Activated CD8-positive, alpha-beta T cell treated with anti-CD3 and anti-CD28 coated beads, Interleukin-2, amount 10 ng/mL, durations not matched to agents 7 days and 5 days (primary cell): ENCODE measurements around the gene JUP. TPM values are rescaled to one million over a fixed set of nuclear protein-coding genes. Genes with fewer than 3 reads are reported as not detected.
A peak's percentile ranks its signal among the peaks of the same experiment; 100 is the strongest.
"Not testable (repeated sequence)": the region's sequence is repeated elsewhere in the genome, so short reads cannot be mapped to it uniquely, and the experiment has no call there.

Experiments used
- ATAC-seq: fragments of 150-1000 bp; cut with Tn5 transposase; one replicate; pipeline ENCODE4 v1.10.0; 2021; ENCODE audit warnings: moderate library complexity
- CTCF ChIA-PET: fragments of 350-600 bp; sonication (Branson Sonifier 250); formaldehyde crosslinking; loops from one replicate; lab custom pipeline; 2021; ENCODE audit warnings: antibody characterized with exemption; lab: Charles Lee
- POLR2A ChIA-PET: fragments of 350-600 bp; sonication (Branson Sonifier 250); formaldehyde crosslinking; loops from one replicate; lab custom pipeline; 2021; ENCODE audit warnings: antibody characterized with exemption; lab: Charles Lee
- DNase-seq: peaks from one replicate; pipeline ENCODE4 v3.0.0-alpha.2; 2020
- H3K27ac Mint-ChIP-seq: one replicate; pipeline ENCODE4 v1.8.0; 2021; ENCODE audit warnings: mild to moderate bottlenecking, mixed read lengths
- H3K27me3 Mint-ChIP-seq: one replicate; pipeline ENCODE4 v1.8.0; 2021; ENCODE audit warnings: low read depth, mixed read lengths
- H3K36me3 Mint-ChIP-seq: one replicate; pipeline ENCODE4 v1.8.0; 2021; ENCODE audit warnings: low read depth, mixed read lengths
- H3K4me1 Mint-ChIP-seq: one replicate; pipeline ENCODE4 v1.8.0; 2021; ENCODE audit warnings: low read depth, mixed read lengths
- H3K4me3 Mint-ChIP-seq: one replicate; pipeline ENCODE4 v1.8.0; 2021; ENCODE audit warnings: mild to moderate bottlenecking, mixed read lengths
- H3K9me3 Mint-ChIP-seq: one replicate; pipeline ENCODE4 v1.8.0; 2022; ENCODE audit warnings: mixed read lengths; ENCODE audit not compliant: insufficient read depth
- total RNA-seq, 2 experiments: library from RNA; stranded (reverse); gene quantifications; one replicate each; pipeline ENCODE4 v1.2.3, GENCODE V29; 2021

The JUP gene
- total RNA-seq = 1 to 10 TPM; 5.2 to 6.0 TPM

GRCh38 chr17:41786227-41787020 is at the start of gene JUP:
TSS of gene JUP (minus strand) at chr17:41786711. CDS start at chr17:41771854, 14,857 bp downstream.
- Mint-ChIP-seq H3K36me3 (no peaks in the 10 kb centered on the region), H3K9me3 (no peaks in the 10 kb centered on the region), H3K4me1 (peaks cover 40% of the 10 kb centered on the region), H3K4me3 (peak within 1 kb of the TSS; percentile 53), H3K27ac (no peak within 1 kb of the TSS), H3K27me3 (peaks cover 34% of the 10 kb centered on the region)
- ChIA-PET CTCF (interaction anchor here (0.8 to 2.0 kb wide), 14 partner anchors 8 to 173 kb away, joined by 3 to 18 read pairs (median 4); partner anchors contain the start of gene P3H4), POLR2A (interaction anchor here (0.6 kb wide), 1 partner anchor 142 kb away, joined by 3 read pairs; no protein-coding TSS in a partner anchor)
- ATAC-seq = peak; percentile 94
- peak; percentile 90 for DNase-seq

- H3K4me3 Mint-ChIP-seq = peak within 1 kb of the TSS; percentile 75
- no peaks in the 10 kb centered on the region for H3K27me3 Mint-ChIP-seq
- peaks cover 5% of the 10 kb centered on the region for H3K36me3 Mint-ChIP-seq
- POLR2A ChIA-PET = no interaction called here
- CTCF ChIA-PET = interaction anchor here (1.3 to 1.4 kb wide), 2 partner anchors 24 to 144 kb away, joined by 3 to 7 read pairs; partner anchors contain the start of gene P3H4
- no peaks in the 10 kb centered on the region for H3K9me3 Mint-ChIP-seq
- peak within 1 kb of the TSS; percentile 34 for H3K27ac Mint-ChIP-seq
- peak; percentile 51 for DNase-seq
- peaks cover 14% of the 10 kb centered on the region for H3K4me1 Mint-ChIP-seq
- peak; percentile 86 for ATAC-seq
These were observed 49.5 kb upstream of the JUP start, which contains the start of gene NT5C3B for GRCh38 chr17:41835800-41836549. TSS of gene NT5C3B (minus strand) at chr17:41836232. CDS start at chr17:41836193, 39 bp downstream.

- Mint-ChIP-seq H3K27ac (peak overlapping the region; percentile 31), H3K27me3 (no peaks in the 10 kb centered on the region), H3K4me1 (peaks cover 14% of the 10 kb centered on the region), H3K9me3 (no peaks in the 10 kb centered on the region), H3K36me3 (peaks cover 5% of the 10 kb centered on the region), H3K4me3 (peak overlapping the region; percentile 75)
- POLR2A ChIA-PET = interaction anchor here (0.6 kb wide), 1 partner anchor 145 kb away, joined by 3 read pairs; no protein-coding TSS in a partner anchor
- CTCF ChIA-PET = interaction anchor here (1.0 to 1.4 kb wide), 4 partner anchors 24 to 172 kb away, joined by 3 to 7 read pairs (median 4); partner anchors contain the start of gene P3H4
- ATAC-seq (no peak), DNase-seq (no peak)
These were observed 48.8 kb upstream of the JUP start for GRCh38 chr17:41835214-41835799.

GRCh38 chr17:41829961-41830360 is 43.5 kb upstream of the JUP start:
- POLR2A ChIA-PET, ATAC-seq, H3K9me3 Mint-ChIP-seq, DNase-seq, H3K27ac Mint-ChIP-seq, H3K4me3 Mint-ChIP-seq, H3K4me1 Mint-ChIP-seq, H3K27me3 Mint-ChIP-seq, H3K36me3 Mint-ChIP-seq: not testable (repeated sequence)
- CTCF ChIA-PET = interaction anchor here (1.0 kb wide), 1 partner anchor 99 kb away, joined by 3 read pairs; no protein-coding TSS in a partner anchor

GRCh38 chr17:41825175-41825845 is 38.8 kb upstream of the JUP start:
- no peak for DNase-seq
- no peaks in the 10 kb centered on the region for H3K4me1 Mint-ChIP-seq
- ATAC-seq = no peak
- POLR2A ChIA-PET = no interaction called here
- no peak overlapping the region for H3K4me3 Mint-ChIP-seq
- peaks cover 2% of the 10 kb centered on the region for H3K36me3 Mint-ChIP-seq
- CTCF ChIA-PET = no interaction called here
- no peaks in the 10 kb centered on the region for H3K27me3 Mint-ChIP-seq
- H3K9me3 Mint-ChIP-seq = no peaks in the 10 kb centered on the region
- H3K27ac Mint-ChIP-seq = no peak overlapping the region

GRCh38 chr17:41824086-41824485 is 37.6 kb upstream of the JUP start:
- DNase-seq (no peak), ATAC-seq (no peak)
- Mint-ChIP-seq H3K36me3 (peaks cover 2% of the 10 kb centered on the region), H3K9me3 (no peaks in the 10 kb centered on the region), H3K27me3 (no peaks in the 10 kb centered on the region), H3K4me1 (no peaks in the 10 kb centered on the region), H3K4me3 (no peak overlapping the region), H3K27ac (no peak overlapping the region)
- POLR2A ChIA-PET = no interaction called here
- CTCF ChIA-PET = interaction anchor here (0.9 kb wide), 1 partner anchor 37 kb away, joined by 3 read pairs; the partner anchor contains the start of gene JUP

GRCh38 chr17:41823580-41823979 is 37.1 kb upstream of the JUP start:
- ChIA-PET CTCF (interaction anchor here (0.9 kb wide), 1 partner anchor 37 kb away, joined by 3 read pairs; the partner anchor contains the start of gene JUP), POLR2A (no interaction called here)
- Mint-ChIP-seq H3K9me3 (no peaks in the 10 kb centered on the region), H3K4me1 (no peaks in the 10 kb centered on the region), H3K27ac (no peak overlapping the region), H3K4me3 (no peak overlapping the region), H3K27me3 (no peaks in the 10 kb centered on the region), H3K36me3 (peaks cover 2% of the 10 kb centered on the region)
- no peak for ATAC-seq
- DNase-seq = no peak

- ATAC-seq (no peak), DNase-seq (no peak)
- ChIA-PET CTCF (no interaction called here), POLR2A (no interaction called here)
- peaks cover 2% of the 10 kb centered on the region for H3K36me3 Mint-ChIP-seq
- H3K4me1 Mint-ChIP-seq = no peaks in the 10 kb centered on the region
- H3K27ac Mint-ChIP-seq = no peak overlapping the region
- H3K27me3 Mint-ChIP-seq = no peaks in the 10 kb centered on the region
- no peak overlapping the region for H3K4me3 Mint-ChIP-seq
- H3K9me3 Mint-ChIP-seq = no peaks in the 10 kb centered on the region
These were observed 36.6 kb upstream of the JUP start for GRCh38 chr17:41823141-41823524.

- ChIA-PET CTCF (interaction anchor here (0.5 to 1.6 kb wide), 2 partner anchors 11 to 136 kb away, joined by 3 to 5 read pairs; partner anchors contain the start of gene P3H4), POLR2A (no interaction called here)
- no peak overlapping the region for H3K27ac Mint-ChIP-seq
- ATAC-seq (no peak), DNase-seq (no peak)
- no peaks in the 10 kb centered on the region for H3K9me3 Mint-ChIP-seq
- no peaks in the 10 kb centered on the region for H3K36me3 Mint-ChIP-seq
- H3K4me3 Mint-ChIP-seq = no peak overlapping the region
- H3K27me3 Mint-ChIP-seq = no peaks in the 10 kb centered on the region
- no peaks in the 10 kb centered on the region for H3K4me1 Mint-ChIP-seq
These were observed 36.0 kb upstream of the JUP start for GRCh38 chr17:41822216-41823140.

GRCh38 chr17:41821776-41822175 is 35.3 kb upstream of the JUP start:
- ATAC-seq (no peak), DNase-seq (no peak)
- H3K27me3 Mint-ChIP-seq = no peaks in the 10 kb centered on the region
- H3K4me3 Mint-ChIP-seq = no peak overlapping the region
- no peaks in the 10 kb centered on the region for H3K36me3 Mint-ChIP-seq
- H3K4me1 Mint-ChIP-seq = no peaks in the 10 kb centered on the region
- CTCF ChIA-PET = interaction anchor here (0.5 to 1.6 kb wide), 2 partner anchors 10 to 137 kb away, joined by 3 to 5 read pairs; partner anchors contain the start of gene P3H4
- no peak overlapping the region for H3K27ac Mint-ChIP-seq
- no peaks in the 10 kb centered on the region for H3K9me3 Mint-ChIP-seq
- POLR2A ChIA-PET = no interaction called here
